Central memory CD8-positive, alpha-beta T cell (primary cell): ENCODE measurements around the gene PRKN.

Experiments used
- ATAC-seq: fragments of 150-1000 bp; cut with Tn5 transposase; replicated peaks from 2 replicates; pipeline ENCODE4 v1.10.0; 2022; ENCODE audit warnings: mild to moderate bottlenecking, moderate FRiP score, moderate number of reproducible peaks; ENCODE audit not compliant: poor library complexity, severe bottlenecking; ENCODE audit errors: extremely low read depth
- DNase-seq, 2 donors: peaks; one replicate each; pipeline ENCODE4 v3.0.0; 2021; ENCODE audit warnings: low spot score in 2 of 2
- H3K27ac Mint-ChIP-seq: one replicate; pipeline ENCODE4 v1.8.0; 2022; ENCODE audit warnings: low read depth, mild to moderate bottlenecking, moderate library complexity, mixed read lengths
- H3K27me3 Mint-ChIP-seq: one replicate; pipeline ENCODE4 v1.8.0; 2022; ENCODE audit warnings: mixed read lengths
- H3K36me3 Mint-ChIP-seq: one replicate; pipeline ENCODE4 v1.8.0; 2022; ENCODE audit warnings: mild to moderate bottlenecking, moderate library complexity, mixed read lengths; ENCODE audit not compliant: insufficient read depth
- H3K4me1 Mint-ChIP-seq: one replicate; pipeline ENCODE4 v1.8.0; 2022; ENCODE audit warnings: mixed read lengths
- H3K4me3 Mint-ChIP-seq: one replicate; pipeline ENCODE4 v1.8.0; 2022; ENCODE audit warnings: mild to moderate bottlenecking, moderate library complexity, mixed read lengths
- H3K9me3 Mint-ChIP-seq: one replicate; pipeline ENCODE4 v1.8.0; 2022; ENCODE audit warnings: mixed read lengths

Gene PRKN

DNA sequence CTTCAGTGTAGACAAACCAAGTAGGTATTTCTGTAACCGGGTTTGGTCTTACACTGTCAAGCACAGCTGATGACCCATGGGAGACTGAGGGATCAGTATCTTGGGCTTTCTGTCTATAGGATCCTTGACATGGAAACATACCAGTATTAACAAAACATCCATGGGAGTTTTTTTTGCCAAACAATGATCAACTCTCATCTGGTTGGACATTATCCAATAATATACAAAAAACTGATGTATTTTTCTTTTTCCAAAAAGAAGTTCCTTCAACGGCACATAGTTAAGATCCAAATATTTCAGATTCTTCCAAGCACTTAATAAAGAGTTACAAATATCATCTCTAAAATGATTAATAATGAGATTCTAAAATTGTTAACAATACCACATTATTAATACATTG lies 459.9 kb downstream of the PRKN start:
- Mint-ChIP-seq H3K4me1 (no peaks in the 10 kb centered on the region), H3K4me3 (no peak overlapping the region), H3K27ac (no peak overlapping the region), H3K36me3 (peaks cover under 1% of the 10 kb centered on the region), H3K9me3 (peaks cover 10% of the 10 kb centered on the region), H3K27me3 (no peaks in the 10 kb centered on the region)
- ATAC-seq (no peak), DNase-seq (no peak)

DNA sequence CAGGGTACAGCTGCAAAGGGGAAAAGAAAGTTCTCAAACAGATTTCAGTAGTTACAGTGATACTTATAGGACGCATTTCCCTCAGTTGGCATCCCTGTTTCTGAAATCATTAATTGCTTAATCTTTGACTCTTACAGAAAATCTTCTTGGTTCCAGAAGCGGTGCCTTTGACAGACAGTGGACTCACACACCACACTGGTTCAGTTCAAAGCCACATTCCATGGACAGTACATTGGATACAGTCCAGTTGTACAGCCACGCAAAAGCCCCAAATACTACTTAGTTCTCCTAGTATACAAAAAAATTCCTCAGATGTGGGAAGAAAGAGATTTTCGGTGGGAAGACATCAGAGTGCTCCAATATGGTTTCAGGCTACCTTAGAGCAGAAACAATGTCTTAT lies 460.4 kb downstream of the PRKN start:
- Mint-ChIP-seq H3K9me3 (peaks cover 10% of the 10 kb centered on the region), H3K27ac (no peak overlapping the region), H3K36me3 (peaks cover 2% of the 10 kb centered on the region), H3K4me1 (no peaks in the 10 kb centered on the region), H3K27me3 (no peaks in the 10 kb centered on the region), H3K4me3 (no peak overlapping the region)
- ATAC-seq = no peak
- DNase-seq = no peak

GRCh38 chr6:162264581-162264980 lies 463.0 kb downstream of the PRKN start:
- ATAC-seq = no peak
- Mint-ChIP-seq H3K4me1 (no peaks in the 10 kb centered on the region), H3K27me3 (no peaks in the 10 kb centered on the region)

DNA sequence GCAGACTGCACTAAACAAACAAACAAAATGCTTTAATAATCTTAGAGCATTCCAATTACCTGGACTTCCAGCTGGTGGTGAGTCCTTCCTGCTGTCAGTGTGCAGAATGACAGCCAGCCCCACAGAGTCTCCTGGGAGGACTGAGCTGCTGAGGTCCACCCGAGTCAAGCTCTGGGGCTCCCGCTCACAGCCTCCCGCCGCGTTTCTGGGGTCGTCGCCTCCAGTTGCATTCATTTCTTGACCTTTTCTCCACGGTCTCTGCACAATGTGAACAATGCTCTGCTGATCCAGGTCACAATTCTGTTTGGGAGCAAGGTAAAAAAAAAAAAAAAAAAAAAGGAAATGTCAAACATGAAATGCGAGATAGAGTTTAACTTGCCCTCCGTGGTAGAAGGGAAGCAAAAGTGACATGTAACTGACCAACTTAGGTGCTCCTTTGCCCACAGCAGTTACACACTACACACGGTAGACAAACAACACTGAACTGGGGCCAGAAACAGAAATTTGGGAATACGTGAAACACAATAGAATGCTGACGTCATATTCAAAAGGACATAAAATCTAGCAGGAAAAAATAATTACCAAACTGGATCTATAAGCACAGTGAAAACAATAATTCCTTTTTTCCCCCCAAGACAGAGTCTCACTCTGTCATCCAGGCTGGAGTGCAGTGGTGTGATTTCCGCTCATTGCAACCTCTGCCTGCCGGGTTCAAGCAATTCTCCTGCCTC lies 464.9 kb downstream of the PRKN start:
- Mint-ChIP-seq H3K27me3 (no peaks in the 10 kb centered on the region), H3K4me3 (no peak overlapping the region), H3K4me1 (no peaks in the 10 kb centered on the region), H3K36me3 (peaks cover 2% of the 10 kb centered on the region), H3K27ac (no peak overlapping the region), H3K9me3 (peaks cover 10% of the 10 kb centered on the region)
- ATAC-seq = no peak
- DNase-seq = no peak

More at GRCh38 chr6:162264581-162264980, 463.0 kb downstream of the PRKN start:
- DNase-seq = no peak
- Mint-ChIP-seq H3K4me3 (no peak overlapping the region), H3K36me3 (peaks cover 2% of the 10 kb centered on the region), H3K9me3 (peaks cover 10% of the 10 kb centered on the region), H3K27ac (no peak overlapping the region)

GRCh38 chr6:162261598-162261997 lies 466.0 kb downstream of the PRKN start:
- no peaks in the 10 kb centered on the region for H3K4me1 Mint-ChIP-seq
- no peak for ATAC-seq
- peaks cover 2% of the 10 kb centered on the region for H3K36me3 Mint-ChIP-seq
- peaks cover 15% of the 10 kb centered on the region for H3K9me3 Mint-ChIP-seq
- no peak overlapping the region for H3K27ac Mint-ChIP-seq
- no peaks in the 10 kb centered on the region for H3K27me3 Mint-ChIP-seq
- DNase-seq = no peak
- no peak overlapping the region for H3K4me3 Mint-ChIP-seq

- Mint-ChIP-seq H3K27ac (no peak overlapping the region), H3K36me3 (peaks cover 2% of the 10 kb centered on the region), H3K4me1 (no peaks in the 10 kb centered on the region), H3K27me3 (no peaks in the 10 kb centered on the region), H3K9me3 (peaks cover 17% of the 10 kb centered on the region), H3K4me3 (no peak overlapping the region)
- DNase-seq (no peak), ATAC-seq (no peak)
Measured at GRCh38 chr6:162260027-162260426, 467.5 kb downstream of the PRKN start.

DNA sequence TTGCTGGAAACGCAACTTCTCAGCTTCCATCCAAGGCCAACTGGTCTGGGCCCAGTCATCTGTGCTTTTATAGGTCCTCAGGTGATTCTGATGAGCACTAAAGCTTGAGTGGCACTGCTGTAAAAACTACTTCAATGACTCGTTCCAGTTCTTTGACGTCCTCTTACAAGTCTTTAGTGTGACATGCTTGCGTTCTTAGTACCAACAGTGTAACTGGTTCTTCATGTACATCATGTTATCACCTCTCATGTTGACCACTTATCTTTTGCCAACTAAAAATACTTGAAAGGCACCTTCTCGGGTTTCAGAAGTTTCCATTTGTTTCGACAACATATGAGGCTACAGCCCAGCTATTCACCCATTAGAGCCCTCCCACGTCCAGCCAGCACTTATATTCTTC lies 468.9 kb downstream of the PRKN start:
- ATAC-seq (no peak), DNase-seq (no peak)
- Mint-ChIP-seq H3K27me3 (no peaks in the 10 kb centered on the region), H3K27ac (no peak overlapping the region), H3K4me1 (no peaks in the 10 kb centered on the region), H3K36me3 (peaks cover 2% of the 10 kb centered on the region), H3K4me3 (no peak overlapping the region), H3K9me3 (peaks cover 8% of the 10 kb centered on the region)

DNA sequence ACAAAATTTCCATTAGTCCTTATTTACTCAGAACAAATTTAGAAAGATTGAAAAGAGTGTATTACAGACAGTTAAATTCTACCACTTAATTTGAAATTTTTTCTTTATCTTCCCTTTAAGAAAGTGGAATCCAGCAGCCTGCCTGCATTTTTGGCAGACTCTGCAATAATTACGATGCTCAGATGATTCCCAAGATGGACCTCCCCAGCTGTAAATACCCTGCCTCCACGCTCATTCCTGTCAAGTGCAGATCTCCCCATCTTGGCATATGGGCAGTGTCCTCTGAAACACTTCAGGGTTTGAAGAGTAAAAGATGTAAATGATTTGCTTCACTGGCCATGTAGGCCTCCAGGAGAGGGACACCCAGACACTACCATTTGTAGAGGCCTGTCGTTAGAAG lies 471.2 kb downstream of the PRKN start:
- no peaks in the 10 kb centered on the region for H3K27me3 Mint-ChIP-seq
- ATAC-seq (no peak), DNase-seq (no peak)
- no peak overlapping the region for H3K27ac Mint-ChIP-seq
- H3K4me1 Mint-ChIP-seq = no peaks in the 10 kb centered on the region
- no peaks in the 10 kb centered on the region for H3K36me3 Mint-ChIP-seq
- no peak overlapping the region for H3K4me3 Mint-ChIP-seq
- H3K9me3 Mint-ChIP-seq = peaks cover 8% of the 10 kb centered on the region

DNA sequence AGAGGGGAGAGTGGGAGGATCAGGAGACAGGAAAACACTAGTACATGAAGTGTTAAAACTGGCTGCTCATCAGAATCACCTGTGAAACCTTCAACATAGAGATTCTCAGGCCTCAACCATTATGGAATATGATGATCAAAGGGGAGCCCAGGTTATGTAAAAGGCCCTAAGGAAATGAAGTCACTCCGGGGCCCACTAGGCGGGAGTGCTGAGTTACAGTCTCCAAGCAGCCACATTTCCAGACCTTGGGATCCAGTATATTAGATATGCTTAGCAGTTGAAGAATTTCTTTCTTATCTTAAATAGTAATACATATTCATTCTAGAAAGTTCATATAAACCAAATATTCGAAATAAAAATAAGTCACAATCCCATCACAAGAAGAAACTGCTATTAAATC lies 476.3 kb downstream of the PRKN start:
- no peak for ATAC-seq

DNA sequence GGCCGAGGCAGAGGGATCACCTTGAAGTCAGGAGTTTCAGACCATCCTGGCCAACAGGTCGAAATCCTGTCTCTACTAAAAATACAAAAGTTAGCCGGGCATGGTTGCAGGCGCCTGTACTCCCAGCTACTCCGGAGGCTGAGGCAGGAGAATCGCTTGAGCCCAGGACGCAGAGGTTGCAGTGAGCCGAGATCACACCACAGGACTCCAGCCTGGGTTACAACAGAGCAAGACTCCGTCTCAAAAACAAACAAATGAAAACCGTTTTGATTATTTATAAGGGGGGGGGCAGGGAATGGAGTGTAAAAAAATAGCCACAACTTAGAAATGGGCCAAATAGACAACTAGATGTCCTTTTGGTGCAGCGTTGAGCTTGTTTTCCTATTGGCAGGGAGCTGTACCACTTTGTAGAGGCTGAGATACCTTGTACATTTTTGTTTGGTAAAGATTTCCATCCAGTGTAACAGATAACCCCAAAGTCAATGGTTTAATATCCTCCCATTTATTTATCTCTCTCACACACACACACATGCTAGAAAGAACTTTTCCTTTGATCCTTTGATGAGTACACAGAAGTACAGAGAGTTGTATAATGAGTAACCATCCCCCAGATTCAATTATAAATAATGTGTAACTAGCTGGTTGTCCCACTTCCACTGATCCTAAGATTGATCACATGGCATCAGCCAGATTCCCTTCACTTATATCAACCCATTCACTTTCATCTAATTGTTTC lies 477.5 kb downstream of the PRKN start:
- Mint-ChIP-seq H3K36me3 (no peaks in the 10 kb centered on the region), H3K27me3 (no peaks in the 10 kb centered on the region), H3K4me1 (no peaks in the 10 kb centered on the region), H3K9me3 (no peaks in the 10 kb centered on the region), H3K4me3 (no peak overlapping the region), H3K27ac (no peak overlapping the region)
- DNase-seq = no peak
- no peak for ATAC-seq

More for the DNA sequence above, 476.3 kb downstream of the PRKN start:
- H3K27me3 Mint-ChIP-seq = no peaks in the 10 kb centered on the region
- no peaks in the 10 kb centered on the region for H3K36me3 Mint-ChIP-seq
- DNase-seq = no peak
- no peak overlapping the region for H3K4me3 Mint-ChIP-seq
- no peaks in the 10 kb centered on the region for H3K9me3 Mint-ChIP-seq
- no peaks in the 10 kb centered on the region for H3K4me1 Mint-ChIP-seq
- H3K27ac Mint-ChIP-seq = no peak overlapping the region

DNA sequence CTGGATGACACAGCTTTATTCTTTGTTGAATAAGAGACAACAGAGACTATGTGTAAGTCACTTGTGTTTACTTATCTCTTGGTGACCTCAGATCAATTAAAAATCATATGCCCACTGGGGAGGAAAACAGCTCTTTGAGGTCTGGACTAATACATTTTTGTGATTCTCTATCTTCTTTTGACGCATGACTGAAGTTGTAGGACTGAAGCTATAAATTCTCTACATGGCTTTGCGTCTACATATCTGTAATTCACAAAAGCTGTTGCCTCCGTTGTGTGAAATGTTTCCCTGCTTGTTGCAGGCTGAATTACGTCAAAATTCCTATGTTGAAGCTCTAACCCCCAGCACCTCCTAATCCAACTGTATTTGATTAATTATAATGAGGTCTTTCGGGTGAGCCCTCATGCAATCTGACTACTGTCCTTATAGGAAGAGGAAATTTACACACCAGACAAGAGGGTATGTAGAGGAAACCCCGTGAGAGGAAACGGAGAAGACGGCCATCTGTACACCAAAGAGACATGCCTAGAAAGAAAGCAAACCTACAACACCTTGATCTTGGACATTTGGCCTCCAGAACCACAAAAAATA lies 481.6 kb downstream of the PRKN start:
- H3K27ac Mint-ChIP-seq = no peak overlapping the region
- no peak for ATAC-seq
- no peaks in the 10 kb centered on the region for H3K9me3 Mint-ChIP-seq
- no peaks in the 10 kb centered on the region for H3K36me3 Mint-ChIP-seq
- H3K4me3 Mint-ChIP-seq = no peak overlapping the region
- no peak for DNase-seq
- H3K4me1 Mint-ChIP-seq = no peaks in the 10 kb centered on the region
- H3K27me3 Mint-ChIP-seq = no peaks in the 10 kb centered on the region

- Mint-ChIP-seq H3K27ac (no peak overlapping the region), H3K4me1 (no peaks in the 10 kb centered on the region), H3K4me3 (no peak overlapping the region), H3K9me3 (no peaks in the 10 kb centered on the region), H3K27me3 (no peaks in the 10 kb centered on the region), H3K36me3 (no peaks in the 10 kb centered on the region)
- no peak for DNase-seq
- no peak for ATAC-seq
Measured at GRCh38 chr6:162244031-162244430, 483.5 kb downstream of the PRKN start.

- DNase-seq (no peak), ATAC-seq (no peak)
- Mint-ChIP-seq H3K9me3 (no peaks in the 10 kb centered on the region), H3K27ac (no peak overlapping the region), H3K27me3 (no peaks in the 10 kb centered on the region), H3K4me1 (no peaks in the 10 kb centered on the region), H3K4me3 (no peak overlapping the region), H3K36me3 (no peaks in the 10 kb centered on the region)
Measured at GRCh38 chr6:162242915-162243314, 484.7 kb downstream of the PRKN start.
